SU-DHL-6 (cell line): ENCODE results near the gene FLRT2.

Experiments used
- CTCF ChIP-seq: fragments of 200-600 bp; sonication (generic); IDR thresholded peaks from one replicate; pipeline ENCODE4 v1.5.1; 2017; ENCODE audit warnings: antibody characterized with exemption, mild to moderate bottlenecking, low read length, moderate library complexity; ENCODE audit not compliant: insufficient read depth, poor library complexity, severe bottlenecking
- EZH2phosphoT487 ChIP-seq: fragments of 200-600 bp; sonication (generic), shearing (Covaris generic); conservative IDR thresholded peaks from 2 replicates; pipeline ENCODE4 v1.6.1; 2018; ENCODE audit warnings: mild to moderate bottlenecking, antibody characterized with exemption, low read length, moderate library complexity, mixed read lengths

GRCh38 chr14:85487215-85487614 is 42.7 kb upstream of the FLRT2 start:
- TF ChIP-seq CTCF (no peak), EZH2phosphoT487 (no peak)
